ENCODE results near the gene AQP6. TPM values are rescaled to one million over a fixed set of nuclear protein-coding genes. Genes with fewer than 3 reads are reported as not detected.

Gene AQP6
- total RNA-seq, 1 experiment from 2014 or later: 0.09 TPM

- 0 out of 7 replicates have a peak, but pooled peaks cover 0 to 2% (median 0%) of the 10 kb centered on the region in 3 experiments for H3K36me3 Mint-ChIP-seq (ENCODE audit: insufficient read depth in 1 of 3, low read depth in 3 of 3)
- WGBS (ENCODE audit: extremely low coverage, insufficient read length, low lambda C conversion rate): no CpG with 5 or more reads among the region's 3 CpGs
- Histone ChIP-seq H4K20me1 (ENCODE audit: control insufficient read depth, insufficient read depth, insufficient read length) (no peaks in the 10 kb centered on the region), H3K27me3 (ENCODE audit: insufficient read depth, low read length) (no peaks in the 10 kb centered on the region), H2BK12ac (ENCODE audit: insufficient read length, low read depth, low read length) (no peak overlapping the region), H3K27ac (ENCODE audit: insufficient read length, low read depth, low read length) (no peak overlapping the region), H3K9me3 (ENCODE audit: control insufficient read depth, low read depth, low read length) (no peaks in the 10 kb centered on the region), H3K23ac (ENCODE audit: insufficient read length, low read depth, low read length) (no peak overlapping the region), H3K18ac (ENCODE audit: insufficient read length, low read depth, low read length) (no peak overlapping the region), H4K8ac (replicated peaks; ENCODE audit: insufficient read length, low read depth, low read length) (no peak overlapping the region), H3K79me2 (ENCODE audit: insufficient read depth, low read length) (peaks cover 8% of the 10 kb centered on the region; the same call in 1 of the 2 replicates), H2BK5ac (ENCODE audit: insufficient read length, low read length) (no peak overlapping the region), H2BK120ac (ENCODE audit: low read depth, low read length, poor library complexity, severe bottlenecking) (no peak overlapping the region), H4K91ac (ENCODE audit: insufficient read length, low read depth, low read length) (no peak overlapping the region), H3K4ac (ENCODE audit: low read depth, low read length) (no peak overlapping the region), H3K9ac (ENCODE audit: extremely low read depth, insufficient read length, low read length) (no peak overlapping the region), H2BK15ac (ENCODE audit: low read depth, low read length) (no peak overlapping the region), H3K14ac (ENCODE audit: insufficient read depth, low read length) (no peak overlapping the region), H2AFZ (ENCODE audit: low read length) (no peak overlapping the region), H3K4me1 (ENCODE audit: insufficient read depth, low read length) (peaks cover 2% of the 10 kb centered on the region; the same call in 1 of the 2 replicates), H3K4me2 (ENCODE audit: insufficient read depth, insufficient read length, low read length) (no peak overlapping the region), H3K56ac (ENCODE audit: insufficient read length, low read depth, low read length) (no peak overlapping the region), H4K5ac (ENCODE audit: insufficient read length, low read depth, low read length) (no peak overlapping the region), H3K79me1 (ENCODE audit: insufficient read depth, low read depth, low read length, poor library complexity, severe bottlenecking) (no peaks in the 10 kb centered on the region), H2AK5ac (ENCODE audit: insufficient read length, low read length) (no peak overlapping the region), H3K23me2 (ENCODE audit: insufficient read length, low read depth, low read length, poor library complexity, severe bottlenecking) (no peaks in the 10 kb centered on the region), H3T11ph (ENCODE audit: low read length) (no peak overlapping the region), H2BK20ac (ENCODE audit: low read depth, low read length, poor library complexity, severe bottlenecking) (no peak overlapping the region)
- no peak for TF ChIP-seq CTCF (conservative IDR thresholded peaks at IDR 0.05)
- no peaks in the 10 kb centered on the region; a peak in 1 of 5 replicates for H3K9me3 Mint-ChIP-seq
- DNase-seq: no peak
- no peak overlapping the region for H3K4me3 Mint-ChIP-seq
- peaks cover 10 to 15% of the 10 kb centered on the region in 2 experiments for H3K4me1 Mint-ChIP-seq
- H3K27ac Mint-ChIP-seq: no peak overlapping the region
- H3K27me3 Mint-ChIP-seq (ENCODE audit: low read depth): no peaks in the 10 kb centered on the region; the same call in none of the 2 replicates
These were observed 53.9 kb downstream of the AQP6 start for GRCh38 chr12:50026691-50027090.

Other genes with a start within 250 kb of the AQP6 start
- 362 and 373 TPM in 2 replicates for gene TMBIM6, start 231.4 kb upstream of the AQP6 start, total RNA-seq (2021)
- gene NCKAP5L, start 144.5 kb upstream of the AQP6 start, total RNA-seq (2021): 27.7 and 28.9 TPM in 2 replicates
- 3.3 and 3.5 TPM in 2 replicates for gene BCDIN3D, start 129.8 kb upstream of the AQP6 start, total RNA-seq (2021)
- 0.22 and 0.42 TPM in 2 replicates for gene FAIM2, start 69.0 kb upstream of the AQP6 start, total RNA-seq (2021)
- gene AQP2, start 22.2 kb upstream of the AQP6 start, total RNA-seq (2021): not detected in 2 replicates
- 2.5 and 2.8 TPM in 2 replicates for gene AQP5, start 11.1 kb upstream of the AQP6 start, total RNA-seq (2021)
- 60.8 and 64.8 TPM in 2 replicates for gene RACGAP1, start 52.5 kb downstream of the AQP6 start, total RNA-seq (2021)
- gene ASIC1, start 84.6 kb downstream of the AQP6 start, total RNA-seq (2021): 3.9 and 4.0 TPM in 2 replicates
- 142 and 152 TPM in 2 replicates for gene SMARCD1, start 112.4 kb downstream of the AQP6 start, total RNA-seq (2021)
- 0.70 and 1.2 TPM in 2 replicates for gene GPD1, start 131.1 kb downstream of the AQP6 start, total RNA-seq (2021)
- 31.2 and 31.9 TPM in 2 replicates for gene COX14, start 139.3 kb downstream of the AQP6 start, total RNA-seq (2021)
- 62.5 and 68.8 TPM in 2 replicates for gene CERS5, start 194.4 kb downstream of the AQP6 start, total RNA-seq (2021)

Data from H9 (cell line).